GM10266 (cell line): ENCODE measurements around the gene XXYLT1.

Experiments
- DNase-seq: peaks from one replicate; pipeline ENCODE4 v3.0.0; 2012; ENCODE audit errors: extremely low spot score
- CTCF ChIP-seq: IDR thresholded peaks from 2 replicates; pipeline ENCODE4 v1.5.1; 2012; ENCODE audit warnings: mild to moderate bottlenecking, low read depth; ENCODE audit not compliant: control insufficient read depth, insufficient read depth; ENCODE audit errors: missing control alignments

XXYLT1 gene

GRCh38 chr3:195129644-195130492 lies 141.1 kb downstream of the XXYLT1 start:
- TF ChIP-seq CTCF, result no peak
- DNase-seq, result peak; percentile 89

- no peak for TF ChIP-seq CTCF
- no peak for DNase-seq
Observed at GRCh38 chr3:195129072-195129643, 141.8 kb downstream of the XXYLT1 start.

- peak; percentile 4 for TF ChIP-seq CTCF
- DNase-seq, result no peak
Observed at GRCh38 chr3:195128255-195129071, 142.5 kb downstream of the XXYLT1 start.

GRCh38 chr3:195126056-195126605 lies 144.8 kb downstream of the XXYLT1 start:
- TF ChIP-seq CTCF, result no peak
- DNase-seq, result no peak

GRCh38 chr3:195125646-195126045 lies 145.3 kb downstream of the XXYLT1 start:
- TF ChIP-seq CTCF, result no peak
- no peak for DNase-seq

GRCh38 chr3:195124378-195124992 lies 146.5 kb downstream of the XXYLT1 start:
- no peak for TF ChIP-seq CTCF
- DNase-seq, result no peak
